Neuronal stem cell (in vitro differentiated cells): ENCODE measurements around the gene SYAP1.

Experiments
- DNase-seq: peaks from one replicate; pipeline ENCODE4 v3.0.0-alpha.2; 2013; ENCODE audit warnings: low spot score
- H2AFZ ChIP-seq: one replicate; pipeline ENCODE4 v1.6.1; 2013; ENCODE audit warnings: mild to moderate bottlenecking, low read length, inconsistent platforms
- H2AK5ac ChIP-seq: 2 replicates; pipeline ENCODE4 v1.6.1; 2013; ENCODE audit warnings: low read depth, mild to moderate bottlenecking, inconsistent platforms, low read length, moderate library complexity, mixed read lengths
- H2BK120ac ChIP-seq: 2 replicates; pipeline ENCODE4 v1.6.1; 2013; ENCODE audit warnings: low read depth, mild to moderate bottlenecking, inconsistent platforms, low read length, moderate library complexity, mixed read lengths
- H2BK12ac ChIP-seq: one replicate; pipeline ENCODE4 v1.6.1; 2013; ENCODE audit warnings: low read length, inconsistent platforms
- H2BK15ac ChIP-seq: 2 replicates; pipeline ENCODE4 v1.6.1; 2013; ENCODE audit warnings: mild to moderate bottlenecking, low read length, inconsistent platforms, mixed read lengths
- H2BK5ac ChIP-seq: one replicate; pipeline ENCODE4 v1.6.1; 2013; ENCODE audit warnings: inconsistent platforms, mild to moderate bottlenecking, low read length, moderate library complexity
- H3K14ac ChIP-seq: one replicate; pipeline ENCODE4 v1.6.1; 2013; ENCODE audit warnings: low read length, inconsistent platforms
- H3K18ac ChIP-seq: 2 replicates; pipeline ENCODE4 v1.6.1; 2013; ENCODE audit warnings: low read length, inconsistent platforms
- H3K23ac ChIP-seq: 2 replicates; pipeline ENCODE4 v1.6.1; 2013; ENCODE audit warnings: low read depth, mild to moderate bottlenecking, mixed read lengths, low read length, inconsistent platforms; ENCODE audit not compliant: poor library complexity
- H3K27ac ChIP-seq: replicated peaks from 3 replicates; pipeline ENCODE4 v1.5.1; 2013; ENCODE audit warnings: low read length, inconsistent platforms
- H3K27me3 ChIP-seq, 3 experiments: 2 replicates each; pipeline ENCODE4 v1.6.1; 2013; ENCODE audit warnings: low read length in 3 of 3, mild to moderate bottlenecking in 2 of 3, inconsistent platforms in 1 of 3, low read depth in 1 of 3, mixed read lengths in 1 of 3, moderate library complexity in 1 of 3; ENCODE audit not compliant: control insufficient read depth in 3 of 3, insufficient read depth in 3 of 3
- H3K36me3 ChIP-seq, 2 donors: replicated peaks in 1 of 2; 2 replicates each; pipeline ENCODE4 v1.6.1; 2013; ENCODE audit warnings: low read length in 2 of 2; ENCODE audit not compliant: control insufficient read depth in 2 of 2, insufficient read depth in 2 of 2
- H3K4ac ChIP-seq: 2 replicates; pipeline ENCODE4 v1.6.1; 2013; ENCODE audit warnings: inconsistent platforms, mild to moderate bottlenecking, low read length, moderate library complexity
- H3K4me1 ChIP-seq, 2 donors: 1 replicate in 1 of 2; 2 replicates in 1 of 2; pipeline ENCODE4 v1.6.1; 2013; ENCODE audit warnings: low read length in 2 of 2, low read depth in 1 of 2; ENCODE audit not compliant: control insufficient read depth in 2 of 2, insufficient read depth in 1 of 2
- H3K4me2 ChIP-seq: one replicate; pipeline ENCODE4 v1.6.1; 2013; ENCODE audit warnings: mild to moderate bottlenecking, low read length, inconsistent platforms; ENCODE audit not compliant: insufficient read depth, poor library complexity, severe bottlenecking
- H3K4me3 ChIP-seq, 2 donors: 2 replicates each; pipeline ENCODE4 v1.5.1; 2013; ENCODE audit warnings: low read length in 2 of 2, mild to moderate bottlenecking in 2 of 2, inconsistent platforms in 1 of 2, moderate library complexity in 1 of 2
- H3K79me1 ChIP-seq: one replicate; pipeline ENCODE4 v1.6.1; 2013; ENCODE audit warnings: low read depth, mild to moderate bottlenecking, inconsistent platforms, low read length, moderate library complexity
- H3K9ac ChIP-seq: one replicate; pipeline ENCODE4 v1.6.1; 2013; ENCODE audit warnings: mild to moderate bottlenecking, low read depth, low read length, inconsistent platforms; ENCODE audit not compliant: poor library complexity
- H3K9me3 ChIP-seq, 2 donors: replicated peaks in 1 of 2; 2 replicates each; pipeline versions ENCODE3 to v1.6.1; 2013; ENCODE audit warnings: low read length in 2 of 2, mild to moderate bottlenecking in 2 of 2, inconsistent platforms in 1 of 2, low read depth in 1 of 2, mixed read lengths in 1 of 2, moderate library complexity in 1 of 2; ENCODE audit not compliant: control insufficient read depth in 2 of 2, insufficient read depth in 1 of 2
- H4K8ac ChIP-seq: one replicate; pipeline ENCODE4 v1.6.1; 2013; ENCODE audit warnings: low read depth, mild to moderate bottlenecking, inconsistent platforms, low read length, moderate library complexity
- H4K91ac ChIP-seq: one replicate; pipeline ENCODE4 v1.6.1; 2013; ENCODE audit warnings: low read length, low read depth, mild to moderate bottlenecking, inconsistent platforms; ENCODE audit not compliant: poor library complexity
- WGBS, 2 donors: extraction: QIAGEN DNeasy Blood & Tissue Kit; methylation state at CpG; one replicate each; pipeline ENCODE4 v1.1.7; 2013; ENCODE audit warnings: missing lambda C conversion rate in 2 of 2, mixed read lengths in 1 of 2; ENCODE audit not compliant: insufficient read length in 2 of 2, insufficient replicate concordance in 1 of 2; ENCODE audit errors: extremely low coverage in 2 of 2; 5-methylcytosine and 5-hydroxymethylcytosine counted together

Gene SYAP1

DNA sequence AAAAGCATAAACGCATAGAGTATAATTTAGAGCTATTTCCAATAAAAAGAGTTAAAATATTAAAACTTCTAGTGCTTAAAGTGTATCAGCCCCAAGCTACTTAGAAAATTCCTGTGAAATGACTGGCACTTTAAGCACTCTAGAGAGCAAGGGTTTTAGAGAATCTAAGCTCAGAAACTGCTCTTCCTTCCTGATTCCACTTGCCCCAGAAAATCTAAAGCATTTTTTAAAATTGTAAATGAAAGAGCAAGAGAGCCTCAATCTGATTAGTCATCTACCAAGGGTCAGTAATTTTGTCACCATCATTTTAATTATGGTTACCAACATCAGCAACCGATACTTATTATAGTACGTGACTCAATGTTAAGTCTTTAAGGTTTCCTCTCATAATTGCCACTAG lies 31.9 kb upstream of the SYAP1 start:
- no peak overlapping the region for H2AFZ ChIP-seq
- H2BK12ac ChIP-seq = no peak overlapping the region
- no peak overlapping the region for H3K18ac ChIP-seq
- no peaks in the 10 kb centered on the region for H3K27me3 ChIP-seq
- no peak overlapping the region for H2BK15ac ChIP-seq
- no peak overlapping the region for H2AK5ac ChIP-seq
- H3K4me1 ChIP-seq = no peaks in the 10 kb centered on the region
- H3K4me3 ChIP-seq = no peak overlapping the region
- no peak overlapping the region for H3K4ac ChIP-seq
- peaks cover 0 to 3% of the 10 kb centered on the region in 2 donors for H3K9me3 ChIP-seq
- no peak overlapping the region for H2BK5ac ChIP-seq
- no peaks in the 10 kb centered on the region for H3K79me1 ChIP-seq
- no CpG with 5 or more reads among the region's 3 CpGs for WGBS, 2 donors
- no peak overlapping the region for H3K27ac ChIP-seq
- no peak overlapping the region for H2BK120ac ChIP-seq
- no peak overlapping the region for H3K9ac ChIP-seq
- no peak overlapping the region for H3K4me2 ChIP-seq
- H3K36me3 ChIP-seq = peaks cover 17 to 86% of the 10 kb centered on the region in 2 donors
- H3K14ac ChIP-seq = no peak overlapping the region
- no peak overlapping the region for H3K23ac ChIP-seq
- no peak overlapping the region for H4K91ac ChIP-seq
- DNase-seq = no peak
- no peak overlapping the region for H4K8ac ChIP-seq

DNA sequence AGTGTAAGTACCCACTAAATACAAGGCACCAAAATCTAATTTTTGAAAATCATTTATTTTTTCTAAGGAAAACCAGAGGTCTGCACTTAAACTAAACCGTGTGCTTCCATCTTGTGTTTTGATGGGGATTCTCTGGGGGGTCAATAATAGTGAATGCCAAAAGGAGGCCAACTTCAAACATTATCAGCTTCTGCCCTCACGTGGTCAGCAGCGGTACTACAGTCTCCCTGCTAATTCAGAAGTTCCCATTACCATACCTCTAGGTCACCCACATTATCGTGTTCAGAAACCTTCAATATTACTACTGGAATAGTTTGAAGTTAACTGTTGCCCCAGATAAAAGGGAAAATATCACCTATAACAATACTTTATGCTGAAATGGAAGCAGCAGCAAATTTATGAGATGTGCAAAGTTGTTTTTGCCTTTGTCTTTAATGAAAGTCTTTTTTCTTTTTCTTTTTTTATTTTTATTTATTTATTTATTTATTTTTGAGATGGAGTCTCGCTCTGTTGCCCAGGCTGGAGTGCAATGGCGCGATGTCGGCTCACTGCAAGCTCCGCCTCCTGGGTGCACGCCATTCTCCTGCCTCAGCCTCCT lies 24.2 kb upstream of the SYAP1 start:
- no peak overlapping the region for H2BK15ac ChIP-seq
- no peaks in the 10 kb centered on the region for H3K27me3 ChIP-seq
- no peak overlapping the region for H2AFZ ChIP-seq
- no peak overlapping the region for H3K4ac ChIP-seq
- no peak overlapping the region for H2BK120ac ChIP-seq
- no peak overlapping the region for H2AK5ac ChIP-seq
- no peak overlapping the region for H3K14ac ChIP-seq
- H3K23ac ChIP-seq = no peak overlapping the region
- no CpG with 5 or more reads among the region's 10 CpGs for WGBS, 2 donors
- H3K18ac ChIP-seq = no peak overlapping the region
- no peaks in the 10 kb centered on the region for H3K9me3 ChIP-seq
- no peak overlapping the region for H4K91ac ChIP-seq
- no peak overlapping the region for H2BK5ac ChIP-seq
- no peak overlapping the region for H3K27ac ChIP-seq
- H3K4me2 ChIP-seq = no peak overlapping the region
- peaks cover 14 to 81% of the 10 kb centered on the region in 2 donors for H3K36me3 ChIP-seq
- no peak overlapping the region for H3K4me3 ChIP-seq
- H4K8ac ChIP-seq = no peak overlapping the region
- DNase-seq = no peak
- H3K4me1 ChIP-seq = no peaks in the 10 kb centered on the region
- no peak overlapping the region for H2BK12ac ChIP-seq
- no peaks in the 10 kb centered on the region for H3K79me1 ChIP-seq
- no peak overlapping the region for H3K9ac ChIP-seq

DNA sequence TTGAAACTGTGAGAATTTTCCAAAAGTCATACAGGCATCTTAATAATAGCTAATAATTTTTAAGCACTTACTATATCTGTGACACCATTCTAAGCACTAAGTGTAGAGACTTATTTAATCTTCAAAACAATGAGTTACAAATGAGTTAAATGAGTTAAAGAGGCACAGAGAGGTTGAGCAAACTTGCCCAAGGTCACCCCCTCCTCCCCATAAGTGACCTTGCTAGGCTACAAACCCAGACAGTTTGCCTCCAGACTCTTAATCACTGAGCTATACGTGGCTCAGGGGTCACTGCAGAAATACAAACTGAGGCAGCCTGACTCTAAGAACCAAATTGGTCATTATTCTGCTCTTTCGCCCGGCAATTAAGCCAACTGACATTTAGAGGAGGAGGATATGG lies 22.5 kb upstream of the SYAP1 start:
- H2AFZ ChIP-seq = no peak overlapping the region
- no peak overlapping the region for H3K23ac ChIP-seq
- H3K27me3 ChIP-seq = no peaks in the 10 kb centered on the region
- H2BK120ac ChIP-seq = no peak overlapping the region
- H4K8ac ChIP-seq = no peak overlapping the region
- no peak overlapping the region for H3K27ac ChIP-seq
- H2BK15ac ChIP-seq = no peak overlapping the region
- peaks cover 13 to 73% of the 10 kb centered on the region in 2 donors for H3K36me3 ChIP-seq
- H2AK5ac ChIP-seq = no peak overlapping the region
- DNase-seq = no peak
- H3K79me1 ChIP-seq = no peaks in the 10 kb centered on the region
- H3K9me3 ChIP-seq = no peaks in the 10 kb centered on the region
- H3K18ac ChIP-seq = no peak overlapping the region
- no peak overlapping the region for H3K4me2 ChIP-seq
- H2BK5ac ChIP-seq = no peak overlapping the region
- H3K9ac ChIP-seq = no peak overlapping the region
- no CpG with 5 or more reads among the region's 3 CpGs for WGBS, 2 donors
- no peak overlapping the region for H3K14ac ChIP-seq
- no peaks in the 10 kb centered on the region for H3K4me1 ChIP-seq
- no peak overlapping the region for H3K4ac ChIP-seq
- no peak overlapping the region for H2BK12ac ChIP-seq
- H3K4me3 ChIP-seq = no peak overlapping the region
- no peak overlapping the region for H4K91ac ChIP-seq

DNA sequence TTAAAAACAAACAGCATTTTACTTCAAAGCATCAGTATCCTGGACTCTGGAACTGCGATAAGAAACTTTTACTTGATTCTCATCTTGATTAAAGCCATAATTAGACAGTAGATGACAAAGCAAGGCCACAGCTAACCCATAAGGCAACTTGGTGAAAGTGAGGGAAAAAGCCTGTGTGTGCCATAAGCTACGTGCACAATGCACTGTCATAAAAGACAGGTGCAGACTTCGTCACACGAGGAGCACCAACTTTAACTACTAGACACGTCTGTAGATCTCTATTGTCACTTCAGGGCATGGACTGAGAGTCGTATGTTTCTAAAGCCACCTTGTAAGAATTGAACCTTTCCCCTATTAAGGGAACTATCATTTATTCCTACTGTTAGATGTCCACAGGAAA lies 20.0 kb upstream of the SYAP1 start:
- Histone ChIP-seq H3K27ac (no peak overlapping the region), H2BK12ac (no peak overlapping the region), H3K27me3 (no peaks in the 10 kb centered on the region), H3K4me3 (no peak overlapping the region), H3K4me2 (no peak overlapping the region), H3K14ac (no peak overlapping the region), H3K4me1 (no peaks in the 10 kb centered on the region), H3K4ac (no peak overlapping the region), H3K79me1 (no peaks in the 10 kb centered on the region), H4K91ac (no peak overlapping the region), H4K8ac (no peak overlapping the region), H3K9me3 (no peaks in the 10 kb centered on the region), H2AFZ (no peak overlapping the region), H3K18ac (no peak overlapping the region), H3K9ac (no peak overlapping the region), H2BK120ac (no peak overlapping the region), H2BK15ac (no peak overlapping the region), H2BK5ac (no peak overlapping the region), H3K23ac (no peak overlapping the region), H3K36me3 (peaks cover 9 to 65% of the 10 kb centered on the region in 2 donors), H2AK5ac (no peak overlapping the region)
- WGBS, 2 donors = no CpG with 5 or more reads among the region's 6 CpGs
- no peak for DNase-seq
